CD4-positive, CD25-positive, alpha-beta regulatory T cell (primary cell): ENCODE measurements around the gene ITIH3. TPM values are rescaled to one million over a fixed set of nuclear protein-coding genes. Genes with fewer than 3 reads are reported as not detected.
A peak's percentile ranks its signal among the peaks of the same experiment; 100 is the strongest.

ENCODE experiments used
- ATAC-seq, 2 donors: fragments of 150-1000 bp; cut with Tn5 transposase; one replicate each; pipeline ENCODE4 v1.10.0; 2021; ENCODE audit warnings: low read depth in 2 of 2, moderate number of reproducible peaks in 2 of 2, moderate library complexity in 1 of 2
- DNase-seq, 3 donors: peaks; one replicate each; pipeline versions ENCODE4 v3.0.0 to v3.0.0-alpha.2; 2012 to 2022; ENCODE audit warnings: mixed read lengths in 1 of 3
- H3K27ac ChIP-seq: one replicate; pipeline ENCODE4 v1.7.0; 2013; ENCODE audit warnings: mild to moderate bottlenecking, low read length; ENCODE audit not compliant: insufficient read depth, poor library complexity, severe bottlenecking
- H3K27me3 ChIP-seq: one replicate; pipeline ENCODE4 v1.7.0; 2013; ENCODE audit warnings: low read length; ENCODE audit not compliant: control insufficient read depth, insufficient read depth
- H3K36me3 ChIP-seq: one replicate; pipeline ENCODE4 v1.7.0; 2013; ENCODE audit warnings: mild to moderate bottlenecking, low read length, moderate library complexity; ENCODE audit not compliant: control insufficient read depth, insufficient read depth
- H3K4me1 ChIP-seq: 2 replicates; pipeline ENCODE4 v1.7.0; 2013; ENCODE audit warnings: mild to moderate bottlenecking, low read length; ENCODE audit not compliant: insufficient read depth, control insufficient read depth, poor library complexity, severe bottlenecking
- H3K4me3 ChIP-seq: one replicate; pipeline ENCODE4 v1.7.0; 2013; ENCODE audit warnings: low read depth, mild to moderate bottlenecking, low read length, moderate library complexity
- H3K9me3 ChIP-seq, 2 experiments: 1 replicate in 1 of 2; 2 replicates in 1 of 2; pipeline ENCODE4 v1.7.0; 2013; ENCODE audit warnings: low read length in 2 of 2, mild to moderate bottlenecking in 1 of 2, moderate library complexity in 1 of 2; ENCODE audit not compliant: control insufficient read depth in 2 of 2
- H3K27ac Mint-ChIP-seq, 3 donors: one replicate each; pipeline ENCODE4 v1.8.0; 2020 to 2022; ENCODE audit warnings: mild to moderate bottlenecking in 3 of 3, mixed read lengths in 3 of 3, moderate library complexity in 2 of 3
- H3K27me3 Mint-ChIP-seq: one replicate; pipeline ENCODE4 v1.8.0; 2022; ENCODE audit warnings: mild to moderate bottlenecking, mixed read lengths
- H3K36me3 Mint-ChIP-seq: one replicate; pipeline ENCODE4 v1.8.0; 2020; ENCODE audit warnings: mixed read lengths
- H3K4me1 Mint-ChIP-seq, 4 donors: one replicate each; pipeline ENCODE4 v1.8.0; 2020 to 2022; ENCODE audit warnings: mixed read lengths in 4 of 4, mild to moderate bottlenecking in 1 of 4
- H3K4me3 Mint-ChIP-seq, 4 donors: one replicate each; pipeline ENCODE4 v1.8.0; 2020 to 2022; ENCODE audit warnings: mild to moderate bottlenecking in 4 of 4, mixed read lengths in 4 of 4, moderate library complexity in 3 of 4
- H3K9me3 Mint-ChIP-seq, 7 donors: one replicate each; pipeline ENCODE4 v1.8.0; 2020 to 2022; ENCODE audit warnings: mixed read lengths in 7 of 7, mild to moderate bottlenecking in 3 of 7, moderate library complexity in 2 of 7
- polyA plus RNA-seq, 4 donors: library from polyadenylated mRNA; unstranded; fragments of 300-500 nt; fragmentation: Illumina TruSeq; gene quantifications; one replicate each; pipeline ENCODE4 v1.2.3, GENCODE V29; 2021
- total RNA-seq: library from RNA; stranded (reverse); gene quantifications from one replicate; pipeline ENCODE4 v1.2.3, GENCODE V29; 2022

ITIH3 gene
- total RNA-seq, result not detected
- polyA plus RNA-seq, result 1 to 10 TPM in 1 of 4 donors, under 1 TPM in 1, not detected in 2; 0.63 to 1.5 TPM

- Mint-ChIP-seq H3K4me1 (no peaks in the 10 kb centered on the region), H3K9me3 (no peaks in the 10 kb centered on the region), H3K27me3 (no peaks in the 10 kb centered on the region), H3K27ac (no peak within 1 kb of the TSS), H3K36me3 (no peaks in the 10 kb centered on the region), H3K4me3 (no peak within 1 kb of the TSS)
- H3K4me1 ChIP-seq, result no peaks in the 10 kb centered on the region
- no peaks in the 10 kb centered on the region for H3K9me3 ChIP-seq
- H3K27ac ChIP-seq, result no peak within 1 kb of the TSS
- no peak within 1 kb of the TSS for H3K4me3 ChIP-seq
- no peaks in the 10 kb centered on the region for H3K27me3 ChIP-seq
- no peaks in the 10 kb centered on the region for H3K36me3 ChIP-seq
- ATAC-seq, result no peak
- no peak for DNase-seq
These were observed at the start of gene ITIH3 for GRCh38 chr3:52794612-52795099. TSS of gene ITIH3 (plus strand) at chr3:52794796. CDS start at chr3:52794804, 8 bp downstream.

GRCh38 chr3:52752045-52752660 lies 42.4 kb upstream of the ITIH3 start:
- Histone ChIP-seq H3K4me1 (no peaks in the 10 kb centered on the region), H3K27ac (no peak overlapping the region), H3K36me3 (peaks cover 46% of the 10 kb centered on the region), H3K9me3 (no peaks in the 10 kb centered on the region), H3K27me3 (no peaks in the 10 kb centered on the region), H3K4me3 (no peak overlapping the region)
- Mint-ChIP-seq H3K4me1 (peaks cover 0 to 2% (median 0%) of the 10 kb centered on the region in 4 donors), H3K27ac (no peak overlapping the region), H3K27me3 (no peaks in the 10 kb centered on the region), H3K36me3 (peaks cover 36% of the 10 kb centered on the region), H3K9me3 (no peaks in the 10 kb centered on the region), H3K4me3 (no peak overlapping the region)
- ATAC-seq (no peak), DNase-seq (no peak)

- Histone ChIP-seq H3K27me3 (no peaks in the 10 kb centered on the region), H3K4me1 (no peaks in the 10 kb centered on the region), H3K27ac (no peak overlapping the region), H3K36me3 (peaks cover 50% of the 10 kb centered on the region), H3K4me3 (no peak overlapping the region), H3K9me3 (no peaks in the 10 kb centered on the region)
- H3K27ac Mint-ChIP-seq, result no peak overlapping the region
- H3K4me3 Mint-ChIP-seq, result no peak overlapping the region
- no peaks in the 10 kb centered on the region for H3K27me3 Mint-ChIP-seq
- H3K9me3 Mint-ChIP-seq, result no peaks in the 10 kb centered on the region
- peaks cover 47% of the 10 kb centered on the region for H3K36me3 Mint-ChIP-seq
- no peak for DNase-seq
- H3K4me1 Mint-ChIP-seq, result peaks cover 0 to 3% (median 0%) of the 10 kb centered on the region in 4 donors
- no peak for ATAC-seq
These were observed 40.2 kb upstream of the ITIH3 start for GRCh38 chr3:52754373-52754772.

GRCh38 chr3:52756141-52756540 lies 38.5 kb upstream of the ITIH3 start:
- H3K4me3 ChIP-seq, result no peak overlapping the region
- DNase-seq, result no peak
- no peak for ATAC-seq
- no peak overlapping the region for H3K4me3 Mint-ChIP-seq
- H3K27me3 Mint-ChIP-seq, result no peaks in the 10 kb centered on the region
- H3K27me3 ChIP-seq, result no peaks in the 10 kb centered on the region
- H3K36me3 Mint-ChIP-seq, result peaks cover 48% of the 10 kb centered on the region
- H3K9me3 Mint-ChIP-seq, result no peaks in the 10 kb centered on the region
- no peaks in the 10 kb centered on the region for H3K4me1 ChIP-seq
- no peaks in the 10 kb centered on the region for H3K9me3 ChIP-seq
- peaks cover 46% of the 10 kb centered on the region for H3K36me3 ChIP-seq
- peaks cover 0 to 3% (median 0%) of the 10 kb centered on the region in 4 donors for H3K4me1 Mint-ChIP-seq
- H3K27ac Mint-ChIP-seq, result no peak overlapping the region
- no peak overlapping the region for H3K27ac ChIP-seq

GRCh38 chr3:52763466-52763865 lies 31.1 kb upstream of the ITIH3 start:
- no peak overlapping the region for H3K27ac ChIP-seq
- Mint-ChIP-seq H3K27ac (no peak overlapping the region), H3K4me3 (no peak overlapping the region), H3K4me1 (peaks cover 0 to 8% (median 0%) of the 10 kb centered on the region in 4 donors), H3K27me3 (no peaks in the 10 kb centered on the region), H3K9me3 (no peaks in the 10 kb centered on the region), H3K36me3 (peaks cover 32% of the 10 kb centered on the region)
- H3K4me1 ChIP-seq, result no peaks in the 10 kb centered on the region
- H3K4me3 ChIP-seq, result no peak overlapping the region
- H3K9me3 ChIP-seq, result no peaks in the 10 kb centered on the region
- no peak for ATAC-seq
- no peak for DNase-seq
- peaks cover 62% of the 10 kb centered on the region for H3K36me3 ChIP-seq
- no peaks in the 10 kb centered on the region for H3K27me3 ChIP-seq

- H3K4me3 Mint-ChIP-seq, result peak overlapping the region; percentile 93 to 98 (median 98)
- H3K9me3 ChIP-seq, result no peaks in the 10 kb centered on the region
- H3K36me3 ChIP-seq, result peaks cover 18% of the 10 kb centered on the region
- ATAC-seq, result no peak
- peak overlapping the region; percentile 20 to 92 (median 81) for H3K27ac Mint-ChIP-seq
- no peaks in the 10 kb centered on the region for H3K27me3 ChIP-seq
- peaks cover 15% of the 10 kb centered on the region for H3K4me1 ChIP-seq
- DNase-seq, result peak in 1 of 3 donors; percentile 11
- peak overlapping the region; percentile 62 for H3K27ac ChIP-seq
- peak overlapping the region; percentile 82 for H3K4me3 ChIP-seq
- no peaks in the 10 kb centered on the region for H3K27me3 Mint-ChIP-seq
- H3K36me3 Mint-ChIP-seq, result peaks cover 3% of the 10 kb centered on the region
- peaks cover 15 to 25% (median 21%) of the 10 kb centered on the region in 4 donors for H3K4me1 Mint-ChIP-seq
- no peaks in the 10 kb centered on the region for H3K9me3 Mint-ChIP-seq
These were observed 24.7 kb upstream of the ITIH3 start for GRCh38 chr3:52769786-52770455.

- peak within 1 kb of the TSS; percentile 93 to 98 (median 98) for H3K4me3 Mint-ChIP-seq
- H3K9me3 Mint-ChIP-seq, result no peaks in the 10 kb centered on the region
- peaks cover 3% of the 10 kb centered on the region for H3K36me3 Mint-ChIP-seq
- DNase-seq, result peak; percentile 65 to 90 (median 73)
- H3K27ac Mint-ChIP-seq, result peak within 1 kb of the TSS; percentile 90 to 97 (median 92)
- H3K4me1 ChIP-seq, result peaks cover 15% of the 10 kb centered on the region
- H3K27me3 ChIP-seq, result no peaks in the 10 kb centered on the region
- peak within 1 kb of the TSS; percentile 90 for H3K4me3 ChIP-seq
- H3K9me3 ChIP-seq, result no peaks in the 10 kb centered on the region
- H3K36me3 ChIP-seq, result peaks cover 13% of the 10 kb centered on the region
- peak within 1 kb of the TSS; percentile 62 for H3K27ac ChIP-seq
- peak; percentile 93 to 94 for ATAC-seq
- H3K4me1 Mint-ChIP-seq, result peaks cover 15 to 25% (median 21%) of the 10 kb centered on the region in 4 donors
- H3K27me3 Mint-ChIP-seq, result peaks cover 2% of the 10 kb centered on the region
These were observed 23.9 kb upstream of the ITIH3 start, which contains the start of gene NEK4 for GRCh38 chr3:52770496-52771333. TSS of gene NEK4 (minus strand) at chr3:52770940. CDS start at chr3:52770746, 194 bp downstream.
